PC-9 (cell line): ENCODE results near the gene DZIP1.

Experiments used
- CTCF ChIP-seq: fragments of 200-600 bp; sonication (generic); conservative IDR thresholded peaks from 2 replicates; pipeline ENCODE4 v1.6.1; 2017; ENCODE audit warnings: mixed run types, antibody characterized with exemption, mild to moderate bottlenecking, moderate library complexity
- EZH2 ChIP-seq: fragments of 200-600 bp; sonication (generic); IDR thresholded peaks from 2 replicates; pipeline ENCODE4 v1.8.0; 2017; ENCODE audit warnings: antibody characterized with exemption, low read depth

- TF ChIP-seq CTCF (no peak), EZH2 (no peak)
Measured at GRCh38 chr13:95629071-95629470, 15.4 kb downstream of the DZIP1 start.
